NCI-H82 (cell line): ENCODE measurements around the gene GRIK5.

Source experiments
- DNase-seq: peaks from one replicate; lab custom pipeline; 2025; lab: John Stamatoyannopoulos, UW

Gene GRIK5

GRCh38 chr19:42076380-42076944 lies 6.5 kb upstream of the GRIK5 start:
- peak; percentile 74 for DNase-seq

GRCh38 chr19:42075616-42076379 lies 5.8 kb upstream of the GRIK5 start, which contains the start of gene ZNF574:
ZNF574 (plus strand) TSS chr19:42076166; CDS start chr19:42078607, 2,441 bp downstream.
- DNase-seq = peak; percentile 100

GRCh38 chr19:42075364-42075615 lies 5.3 kb upstream of the GRIK5 start:
- no peak for DNase-seq

GRCh38 chr19:42074513-42075363 lies 4.7 kb upstream of the GRIK5 start:
- no peak for DNase-seq

GRCh38 chr19:42071247-42071646 lies 1.2 kb upstream of the GRIK5 start:
- no peak for DNase-seq

- peak; percentile 75 for DNase-seq
These were observed 1.0 kb downstream of the GRIK5 start for GRCh38 chr19:42068756-42069571.

- DNase-seq = no peak
These were observed 1.6 kb downstream of the GRIK5 start for GRCh38 chr19:42068361-42068755.

GRCh38 chr19:42067315-42067888 lies 2.6 kb downstream of the GRIK5 start:
- DNase-seq = peak; percentile 58

GRCh38 chr19:42066075-42066754 lies 3.8 kb downstream of the GRIK5 start:
- DNase-seq = peak; percentile 75

- no peak for DNase-seq
These were observed 4.5 kb downstream of the GRIK5 start for GRCh38 chr19:42065511-42065910.

GRCh38 chr19:42065051-42065450 lies 5.0 kb downstream of the GRIK5 start:
- DNase-seq = no peak

- no peak for DNase-seq
These were observed 5.6 kb downstream of the GRIK5 start for GRCh38 chr19:42064432-42064831.

GRCh38 chr19:42062381-42062780 lies 7.6 kb downstream of the GRIK5 start:
- DNase-seq = no peak

GRCh38 chr19:42060117-42060516 lies 9.9 kb downstream of the GRIK5 start:
- DNase-seq = no peak

- no peak for DNase-seq
These were observed 10.8 kb downstream of the GRIK5 start for GRCh38 chr19:42059196-42059595.

- no peak for DNase-seq
These were observed 12.2 kb downstream of the GRIK5 start for GRCh38 chr19:42057846-42058245.

- no peak for DNase-seq
These were observed 15.8 kb downstream of the GRIK5 start for GRCh38 chr19:42054205-42054604.

- DNase-seq = no peak
These were observed 16.7 kb downstream of the GRIK5 start for GRCh38 chr19:42053037-42053935.

GRCh38 chr19:42052241-42052863 lies 17.7 kb downstream of the GRIK5 start:
- peak; percentile 99 for DNase-seq
